Measurements from ENCODE around the gene MTMR3.

DNA sequence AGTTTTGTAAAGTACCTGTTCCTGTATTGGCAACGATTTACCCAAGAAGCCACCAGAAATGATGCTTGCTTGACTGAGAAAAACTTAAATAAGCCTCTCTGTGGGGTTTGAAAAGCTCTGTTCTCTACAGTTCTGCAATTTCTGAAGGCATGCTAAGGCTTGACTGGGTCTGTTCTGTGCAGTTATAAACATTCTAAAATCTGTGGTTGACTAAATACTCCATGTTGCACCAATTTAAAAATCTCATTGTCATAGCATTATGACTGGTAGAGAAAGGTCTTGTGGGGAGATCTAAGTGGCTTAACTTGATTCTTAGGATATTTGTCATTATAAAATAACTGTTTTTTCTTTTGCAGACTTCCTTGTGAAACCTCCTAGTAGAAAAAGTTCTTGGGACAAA is 73.7 kb downstream of the MTMR3 start:
- no peak for TF ChIP-seq EZH2 (IDR thresholded peaks at IDR 0.05; ENCODE audit: insufficient read depth, poor library complexity, severe bottlenecking)
- TF ChIP-seq EZH2phosphoT487 (IDR thresholded peaks at IDR 0.05; ENCODE audit: insufficient read depth, low read depth) = no peak

Data from GM23248 (cell line).